B cell (primary cell): ENCODE data around the gene CEP250.

Experiments used
- EZH2 ChIP-seq: IDR thresholded peaks from 2 replicates; pipeline ENCODE4 v1.6.1; 2012; ENCODE audit warnings: borderline replicate concordance, low read depth, mild to moderate bottlenecking, moderate library complexity, low read length; ENCODE audit not compliant: insufficient read depth, poor library complexity, severe bottlenecking
- TF ChIP-seq, protein P1 (sequence below): fragments of 200-600 bp; IDR thresholded peaks from one replicate; pipeline ENCODE4 v1.8.0; 2022; ENCODE audit warnings: antibody characterized with exemption, mild to moderate bottlenecking

DNA sequence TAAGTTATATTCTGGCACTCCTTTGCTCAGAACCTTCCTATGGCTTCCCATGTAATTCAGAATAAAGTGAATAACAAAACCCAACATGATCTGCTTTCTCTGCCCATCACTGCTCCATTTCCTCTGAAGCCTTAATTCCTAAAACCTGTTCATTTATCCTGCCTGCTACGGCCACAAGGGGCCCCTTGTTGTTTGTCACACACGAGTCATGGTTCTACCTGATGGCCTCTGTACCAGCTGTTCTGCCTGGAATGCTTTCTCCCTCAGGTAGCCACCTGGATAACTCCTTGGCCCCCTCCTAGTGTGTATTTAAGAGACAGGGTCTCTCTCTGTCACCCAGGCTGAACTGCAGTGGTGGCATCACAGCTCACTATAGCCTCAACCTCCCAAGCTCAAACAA lies 113.2 kb downstream of the CEP250 start:
- TF ChIP-seq, protein P1, sequence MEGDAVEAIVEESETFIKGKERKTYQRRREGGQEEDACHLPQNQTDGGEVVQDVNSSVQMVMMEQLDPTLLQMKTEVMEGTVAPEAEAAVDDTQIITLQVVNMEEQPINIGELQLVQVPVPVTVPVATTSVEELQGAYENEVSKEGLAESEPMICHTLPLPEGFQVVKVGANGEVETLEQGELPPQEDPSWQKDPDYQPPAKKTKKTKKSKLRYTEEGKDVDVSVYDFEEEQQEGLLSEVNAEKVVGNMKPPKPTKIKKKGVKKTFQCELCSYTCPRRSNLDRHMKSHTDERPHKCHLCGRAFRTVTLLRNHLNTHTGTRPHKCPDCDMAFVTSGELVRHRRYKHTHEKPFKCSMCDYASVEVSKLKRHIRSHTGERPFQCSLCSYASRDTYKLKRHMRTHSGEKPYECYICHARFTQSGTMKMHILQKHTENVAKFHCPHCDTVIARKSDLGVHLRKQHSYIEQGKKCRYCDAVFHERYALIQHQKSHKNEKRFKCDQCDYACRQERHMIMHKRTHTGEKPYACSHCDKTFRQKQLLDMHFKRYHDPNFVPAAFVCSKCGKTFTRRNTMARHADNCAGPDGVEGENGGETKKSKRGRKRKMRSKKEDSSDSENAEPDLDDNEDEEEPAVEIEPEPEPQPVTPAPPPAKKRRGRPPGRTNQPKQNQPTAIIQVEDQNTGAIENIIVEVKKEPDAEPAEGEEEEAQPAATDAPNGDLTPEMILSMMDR, result no peak
- TF ChIP-seq EZH2, result no peak
